RKO (cell line): Measurements from ENCODE around the gene IVD.

Experiments used
- DNase-seq: peaks from one replicate; pipeline ENCODE4 v3.0.0-alpha.2; 2016; ENCODE audit warnings: low spot score

IVD gene

GRCh38 chr15:40459391-40460015, 53.9 kb downstream of the IVD start:
- DNase-seq = no peak

DNA sequence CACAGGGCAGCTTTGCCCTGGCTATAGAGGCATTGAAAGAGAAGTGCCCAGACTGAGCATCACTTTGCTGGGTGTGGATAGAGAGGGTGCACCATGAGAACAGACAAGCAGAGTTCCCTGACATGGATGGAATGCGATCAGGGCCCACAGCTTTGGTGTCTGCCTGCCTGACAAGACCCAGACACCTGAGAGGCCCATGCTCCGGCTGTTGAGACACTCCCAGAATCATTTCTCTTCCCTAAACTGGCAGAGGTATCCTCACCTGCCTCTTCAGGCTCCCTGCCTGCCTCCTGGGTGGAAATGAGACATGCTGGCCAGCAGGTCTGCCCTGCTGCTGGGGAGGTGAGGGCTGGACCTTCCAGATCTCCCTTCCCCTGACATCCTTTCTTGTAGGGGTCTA, 54.8 kb downstream of the IVD start:
- DNase-seq = no peak

DNA sequence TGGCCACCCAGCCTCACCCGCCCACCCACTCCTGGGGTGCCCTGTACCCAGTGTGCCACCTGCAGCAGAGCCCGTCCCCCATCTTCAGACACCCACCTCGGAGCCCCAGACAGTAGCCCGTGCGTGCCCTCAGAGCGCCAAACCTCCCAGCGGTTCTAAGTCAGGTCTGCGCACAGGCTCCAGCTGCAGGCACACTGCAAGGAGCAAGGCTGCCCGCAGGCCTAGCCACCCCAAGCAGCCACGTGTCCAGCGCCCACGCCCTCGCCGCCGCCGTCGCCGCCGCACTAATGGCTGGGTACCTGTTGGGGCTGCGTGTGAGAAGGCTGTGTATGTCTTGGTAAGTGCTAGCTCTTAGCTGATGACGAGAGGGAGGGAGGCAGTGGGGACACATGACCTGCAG, 56.4 kb downstream of the IVD start:
- no peak for DNase-seq

DNA sequence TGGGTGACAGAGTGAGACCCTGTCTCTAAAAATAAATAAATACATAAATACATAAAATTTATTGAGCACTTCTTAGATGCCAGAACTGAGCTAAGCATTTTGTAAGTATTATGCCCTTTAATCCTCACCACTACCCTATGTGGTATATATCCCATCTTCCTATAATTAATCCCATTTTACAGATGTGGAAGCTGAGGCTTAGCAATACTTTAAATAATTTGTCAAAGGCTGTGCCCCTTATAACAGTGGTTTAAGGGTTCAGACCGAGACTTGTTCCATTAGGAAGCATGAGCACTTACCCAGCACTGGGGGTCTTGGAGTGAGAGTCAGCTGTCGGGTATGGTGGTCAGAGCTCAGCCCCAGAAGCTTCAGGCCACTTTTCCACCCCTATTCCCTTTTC, 57.7 kb downstream of the IVD start:
- no peak for DNase-seq

GRCh38 chr15:40463886-40464545, 58.4 kb downstream of the IVD start:
- no peak for DNase-seq

DNA sequence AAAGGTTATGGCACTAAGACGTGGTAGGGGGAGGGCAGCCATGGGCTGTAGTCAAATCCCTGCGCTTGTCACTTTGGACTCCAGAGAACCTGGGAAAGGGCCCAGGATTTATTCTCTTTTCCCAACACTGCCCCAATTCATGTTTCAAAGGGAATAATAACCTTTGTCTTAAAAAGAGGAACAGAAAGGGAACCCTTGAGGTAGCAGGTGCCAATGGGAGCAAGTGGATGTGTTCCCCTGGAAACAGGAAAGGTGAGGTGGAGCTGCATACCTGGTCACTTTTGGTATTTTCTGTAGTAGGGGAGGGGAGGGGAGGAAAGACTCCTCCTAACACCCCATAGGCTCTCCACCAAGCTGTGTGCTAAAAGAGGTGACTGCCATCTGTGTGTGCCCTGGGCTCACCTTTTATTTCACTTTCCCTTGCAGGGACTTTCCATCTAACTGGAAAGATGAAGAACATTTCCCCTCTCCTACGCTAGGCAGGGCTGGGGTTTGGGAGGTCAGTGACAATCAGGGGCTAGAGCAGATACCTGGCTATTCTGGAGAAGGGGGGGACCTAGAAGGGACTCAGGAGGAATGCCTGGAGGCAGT, 59.1 kb downstream of the IVD start:
- DNase-seq = no peak

DNA sequence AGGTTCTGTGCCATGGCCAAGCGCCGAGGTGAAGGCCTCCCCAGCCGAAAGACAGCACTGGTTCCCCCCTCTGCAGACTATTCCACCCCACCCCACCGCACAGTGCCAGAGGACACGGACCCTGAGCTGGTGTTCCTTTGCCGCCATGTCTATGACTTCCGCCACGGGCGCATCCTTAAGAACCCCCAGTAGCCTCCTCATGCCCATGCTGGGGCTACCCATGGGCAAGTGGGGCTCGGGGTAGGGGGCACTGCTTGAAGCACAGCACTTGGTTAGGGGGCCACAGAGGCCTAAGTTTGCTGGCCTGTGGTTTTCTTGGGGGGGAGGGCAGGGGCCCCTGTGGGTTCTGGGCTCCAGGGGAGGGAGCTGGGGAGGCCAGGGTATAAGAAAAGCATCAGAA, 60.3 kb downstream of the IVD start:
- DNase-seq = no peak

GRCh38 chr15:40466426-40467260, 61.0 kb downstream of the IVD start:
- DNase-seq = no peak

GRCh38 chr15:40467261-40467615, 61.6 kb downstream of the IVD start:
- no peak for DNase-seq

- DNase-seq = no peak
These were observed 63.3 kb downstream of the IVD start for GRCh38 chr15:40468898-40469331.

- peak; percentile 11 for DNase-seq
These were observed 64.3 kb downstream of the IVD start for GRCh38 chr15:40469776-40470390.

GRCh38 chr15:40470423-40471104, 65.0 kb downstream of the IVD start, which contains the start of gene CHST14:
CHST14 (plus strand) TSS chr15:40470984; CDS start chr15:40471214, 230 bp downstream.
- peak; percentile 54 for DNase-seq
